ENCODE results near the gene GPLD1.

DNA sequence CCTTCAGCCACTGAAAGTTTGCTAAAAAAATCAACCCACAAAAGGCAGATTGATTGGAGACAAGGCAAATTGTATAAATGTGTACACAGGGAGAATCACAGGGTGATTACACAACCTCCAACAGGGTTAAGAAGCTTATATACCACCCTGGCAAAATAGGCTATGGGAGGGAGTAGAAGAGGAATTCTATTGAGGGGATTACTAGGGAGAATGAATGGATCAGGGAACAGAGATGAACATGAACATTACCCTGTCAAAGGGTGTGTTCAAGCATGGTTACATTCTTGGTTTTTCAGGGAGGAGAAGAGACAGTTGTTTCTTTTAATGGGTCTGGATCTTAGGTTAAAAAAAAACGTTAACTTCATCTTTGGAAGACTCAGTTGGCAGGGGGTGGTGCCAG lies 91.7 kb downstream of the GPLD1 start:
- TF ChIP-seq EZH2 (optimal IDR thresholded peaks at IDR 0.05; ENCODE audit: low read depth, low read length) = no peak
- TF ChIP-seq, protein P1, sequence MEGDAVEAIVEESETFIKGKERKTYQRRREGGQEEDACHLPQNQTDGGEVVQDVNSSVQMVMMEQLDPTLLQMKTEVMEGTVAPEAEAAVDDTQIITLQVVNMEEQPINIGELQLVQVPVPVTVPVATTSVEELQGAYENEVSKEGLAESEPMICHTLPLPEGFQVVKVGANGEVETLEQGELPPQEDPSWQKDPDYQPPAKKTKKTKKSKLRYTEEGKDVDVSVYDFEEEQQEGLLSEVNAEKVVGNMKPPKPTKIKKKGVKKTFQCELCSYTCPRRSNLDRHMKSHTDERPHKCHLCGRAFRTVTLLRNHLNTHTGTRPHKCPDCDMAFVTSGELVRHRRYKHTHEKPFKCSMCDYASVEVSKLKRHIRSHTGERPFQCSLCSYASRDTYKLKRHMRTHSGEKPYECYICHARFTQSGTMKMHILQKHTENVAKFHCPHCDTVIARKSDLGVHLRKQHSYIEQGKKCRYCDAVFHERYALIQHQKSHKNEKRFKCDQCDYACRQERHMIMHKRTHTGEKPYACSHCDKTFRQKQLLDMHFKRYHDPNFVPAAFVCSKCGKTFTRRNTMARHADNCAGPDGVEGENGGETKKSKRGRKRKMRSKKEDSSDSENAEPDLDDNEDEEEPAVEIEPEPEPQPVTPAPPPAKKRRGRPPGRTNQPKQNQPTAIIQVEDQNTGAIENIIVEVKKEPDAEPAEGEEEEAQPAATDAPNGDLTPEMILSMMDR (IDR thresholded peaks at IDR 0.05; ENCODE audit: low read length) = no peak

Data from MM.1S (cell line).